WERI-Rb-1 (cell line): ENCODE measurements around the gene RBFA.

Experiments used
- DNase-seq: peaks from one replicate; pipeline ENCODE4 v3.0.0-alpha.2; 2020
- H3K27ac ChIP-seq: fragments of 250-450 bp; sonication (Bioruptor Pico); 2 replicates; pipeline ENCODE4 v1.5.1; 2020; ENCODE audit warnings: mild to moderate bottlenecking, moderate library complexity
- H3K27me3 ChIP-seq: fragments of 250-450 bp; sonication (Bioruptor Pico); 2 replicates; pipeline ENCODE4 v1.5.1; 2021; ENCODE audit warnings: mild to moderate bottlenecking, low read depth, moderate library complexity; ENCODE audit not compliant: insufficient read depth, severe bottlenecking
- H3K36me3 ChIP-seq: fragments of 250-450 bp; sonication (Bioruptor Pico); 2 replicates; pipeline ENCODE4 v1.5.1; 2020; ENCODE audit warnings: mild to moderate bottlenecking, moderate library complexity
- H3K4me3 ChIP-seq: 2 replicates; pipeline ENCODE4 v1.5.1; 2011; ENCODE audit warnings: low read depth, mild to moderate bottlenecking, control low read depth, low read length
- H3K9me3 ChIP-seq: fragments of 250-450 bp; sonication (Bioruptor Pico); 2 replicates; pipeline ENCODE4 v1.5.1; 2021; ENCODE audit warnings: mild to moderate bottlenecking, moderate library complexity; ENCODE audit not compliant: severe bottlenecking
- CTCF ChIP-seq: IDR thresholded peaks from 2 replicates; pipeline ENCODE4 v1.5.1; 2011; ENCODE audit warnings: low read depth, mild to moderate bottlenecking, control low read depth, inconsistent platforms, low read length

Gene RBFA

GRCh38 chr18:80034068-80034851 is at the start of gene RBFA:
Gene RBFA (plus strand): TSS chr18:80034434. CDS start chr18:80034496, 62 bp downstream.
- no peaks in the 10 kb centered on the region for H3K27me3 ChIP-seq
- TF ChIP-seq CTCF = peak; percentile 74
- peak within 1 kb of the TSS; percentile 94 for H3K4me3 ChIP-seq
- H3K9me3 ChIP-seq = no peaks in the 10 kb centered on the region
- peaks cover 27% of the 10 kb centered on the region for H3K36me3 ChIP-seq
- peak; percentile 100 for DNase-seq
- peak within 1 kb of the TSS; percentile 87 for H3K27ac ChIP-seq

GRCh38 chr18:79985172-79985571 is 49.1 kb upstream of the RBFA start:
- DNase-seq = no peak
- Histone ChIP-seq H3K27ac (no peak overlapping the region), H3K9me3 (no peaks in the 10 kb centered on the region), H3K4me3 (no peak overlapping the region), H3K36me3 (peaks cover 58% of the 10 kb centered on the region), H3K27me3 (no peaks in the 10 kb centered on the region)
- no peak for TF ChIP-seq CTCF

- peak overlapping the region; percentile 92 for H3K4me3 ChIP-seq
- H3K27ac ChIP-seq = no peak overlapping the region; the same call in 1 of the 2 replicates
- H3K36me3 ChIP-seq = peaks cover 55% of the 10 kb centered on the region
- DNase-seq = no peak
- no peaks in the 10 kb centered on the region for H3K9me3 ChIP-seq
- no peak for TF ChIP-seq CTCF
- H3K27me3 ChIP-seq = no peaks in the 10 kb centered on the region
Observed at GRCh38 chr18:79986726-79987125, 47.5 kb upstream of the RBFA start.

GRCh38 chr18:79987566-79987965 is 46.7 kb upstream of the RBFA start:
- Histone ChIP-seq H3K27ac (peak overlapping the region; percentile 92), H3K9me3 (no peaks in the 10 kb centered on the region), H3K36me3 (peaks cover 48% of the 10 kb centered on the region), H3K27me3 (no peaks in the 10 kb centered on the region), H3K4me3 (peak overlapping the region; percentile 92)
- DNase-seq = no peak
- TF ChIP-seq CTCF = no peak

- Histone ChIP-seq H3K27me3 (no peaks in the 10 kb centered on the region), H3K27ac (peak overlapping the region; percentile 92)
- TF ChIP-seq CTCF = peak; percentile 56
Observed at GRCh38 chr18:79988071-79988450, 46.2 kb upstream of the RBFA start.

More at GRCh38 chr18:79988071-79988450, 46.2 kb upstream of the RBFA start:
- DNase-seq = peak; percentile 73
- peaks cover 43% of the 10 kb centered on the region for H3K36me3 ChIP-seq
- peak overlapping the region; percentile 92 for H3K4me3 ChIP-seq
- H3K9me3 ChIP-seq = no peaks in the 10 kb centered on the region
